ENCODE results near the gene NFATC2. TPM values are rescaled to one million over a fixed set of nuclear protein-coding genes. Genes with fewer than 3 reads are reported as not detected.

NFATC2 gene
- total RNA-seq, 1 experiment from 2014 or later = 6.3 TPM

GRCh38 chr20:51417250-51418136 is 125.0 kb downstream of the NFATC2 start:
- no peak for TF ChIP-seq CTCF (conservative IDR thresholded peaks at IDR 0.05)
- no peak for TF ChIP-seq EZH2 (IDR thresholded peaks at IDR 0.05; ENCODE audit: low read depth)
- H3K9me3 ChIP-seq (ENCODE audit: insufficient read depth, low read depth) = no peaks in the 10 kb centered on the region
- H3K4me1 ChIP-seq (replicated peaks; ENCODE audit: insufficient read depth) = peaks cover under 1% of the 10 kb centered on the region; the same call in 1 of the 2 replicates
- no peak overlapping the region for H2AFZ ChIP-seq
- no peaks in the 10 kb centered on the region for H3K36me3 ChIP-seq (ENCODE audit: low read depth)
- H3K27ac ChIP-seq = no peak overlapping the region
- H3K9me2 ChIP-seq (ENCODE audit: insufficient read depth) = no peaks in the 10 kb centered on the region
- no peaks in the 10 kb centered on the region for H3K79me2 ChIP-seq (ENCODE audit: low read depth)
- H3K4me2 ChIP-seq = no peak overlapping the region
- H3K4me3 ChIP-seq = no peak overlapping the region
- ChIA-PET CTCF (interaction anchor here (0.5 kb wide), 1 partner anchor 239 kb away, joined by 12 read pairs; no protein-coding TSS in a partner anchor), POLR2A (ENCODE audit: unreplicated experiment) (interaction anchor here (0.6 kb wide), 1 partner anchor 9 kb away, joined by 3 read pairs; no protein-coding TSS in a partner anchor)
- no TSS peak for BruUV-seq (replicated peaks)
- no peaks in the 10 kb centered on the region for H4K20me1 ChIP-seq (ENCODE audit: insufficient read depth)
- no peaks in the 10 kb centered on the region for H3K27me3 ChIP-seq (ENCODE audit: insufficient read depth, low read depth)
- peaks cover 8% of the 10 kb centered on the region; the same call in 1 of the 2 replicates for H3F3A ChIP-seq (ENCODE audit: insufficient read depth, low read depth)
- intact Hi-C loops (cut with micrococcal nuclease; ENCODE audit: unreplicated experiment) = no loop called here
- no peak for DNase-seq

GRCh38 chr20:51416532-51417249 is 125.8 kb downstream of the NFATC2 start:
- Histone ChIP-seq H3K27me3 (ENCODE audit: insufficient read depth, low read depth) (no peaks in the 10 kb centered on the region), H3K9me3 (ENCODE audit: insufficient read depth, low read depth) (no peaks in the 10 kb centered on the region), H3K36me3 (ENCODE audit: low read depth) (no peaks in the 10 kb centered on the region), H2AFZ (no peak overlapping the region), H3K4me2 (no peak overlapping the region), H3K79me2 (ENCODE audit: low read depth) (no peaks in the 10 kb centered on the region), H4K20me1 (ENCODE audit: insufficient read depth) (no peaks in the 10 kb centered on the region), H3K4me1 (replicated peaks; ENCODE audit: insufficient read depth) (no peaks in the 10 kb centered on the region; the same call in 1 of the 2 replicates), H3K4me3 (no peak overlapping the region), H3K27ac (no peak overlapping the region), H3F3A (ENCODE audit: insufficient read depth, low read depth) (0 out of 2 replicates have a peak, but pooled peaks cover 6% of the 10 kb centered on the region), H3K9me2 (ENCODE audit: insufficient read depth) (no peaks in the 10 kb centered on the region)
- no TSS peak for BruUV-seq (replicated peaks)
- TF ChIP-seq EZH2 (IDR thresholded peaks at IDR 0.05; ENCODE audit: low read depth) = no peak
- no peak for TF ChIP-seq CTCF (conservative IDR thresholded peaks at IDR 0.05)
- ChIA-PET POLR2A (ENCODE audit: unreplicated experiment) (interaction anchor here (0.6 kb wide), 1 partner anchor 9 kb away, joined by 3 read pairs; no protein-coding TSS in a partner anchor), CTCF (no interaction called here)
- intact Hi-C loops (cut with micrococcal nuclease; ENCODE audit: unreplicated experiment) = no loop called here
- DNase-seq = no peak

GRCh38 chr20:51413857-51414256 is 128.7 kb downstream of the NFATC2 start:
- ChIA-PET POLR2A (ENCODE audit: unreplicated experiment) (no interaction called here), CTCF (no interaction called here)
- BruUV-seq (replicated peaks) = no TSS peak
- Histone ChIP-seq H3K9me3 (ENCODE audit: insufficient read depth, low read depth) (no peaks in the 10 kb centered on the region), H3K4me2 (no peak overlapping the region), H3K4me1 (replicated peaks; ENCODE audit: insufficient read depth) (no peaks in the 10 kb centered on the region), H3K79me2 (ENCODE audit: low read depth) (no peaks in the 10 kb centered on the region), H3F3A (ENCODE audit: insufficient read depth, low read depth) (peaks cover 4% of the 10 kb centered on the region; the same call in 1 of the 2 replicates), H3K4me3 (no peak overlapping the region), H4K20me1 (ENCODE audit: insufficient read depth) (no peaks in the 10 kb centered on the region), H3K9me2 (ENCODE audit: insufficient read depth) (no peaks in the 10 kb centered on the region), H3K27ac (no peak overlapping the region), H3K36me3 (ENCODE audit: low read depth) (no peaks in the 10 kb centered on the region), H2AFZ (no peak overlapping the region), H3K27me3 (ENCODE audit: insufficient read depth, low read depth) (no peaks in the 10 kb centered on the region)
- no peak for DNase-seq
- intact Hi-C loops (cut with micrococcal nuclease; ENCODE audit: unreplicated experiment) = no loop called here
- no peak for TF ChIP-seq CTCF (conservative IDR thresholded peaks at IDR 0.05)

Measured in PC-9 (cell line).